Brain pericyte (primary cell): ENCODE measurements around the gene SUDS3.

Source experiments
- DNase-seq: peaks from one replicate; pipeline ENCODE4 v3.0.0-alpha.2; 2012; ENCODE audit warnings: low read depth, low spot score

Gene SUDS3

GRCh38 chr12:118356809-118357256 is 19.5 kb upstream of the SUDS3 start:
- no peak for DNase-seq

GRCh38 chr12:118357257-118358007 is 18.9 kb upstream of the SUDS3 start:
- no peak for DNase-seq

GRCh38 chr12:118358008-118358359 is 18.4 kb upstream of the SUDS3 start:
- no peak for DNase-seq

- no peak for DNase-seq
Observed at GRCh38 chr12:118358612-118359540, 17.5 kb upstream of the SUDS3 start.

GRCh38 chr12:118359541-118359915 is 16.8 kb upstream of the SUDS3 start:
- DNase-seq, result no peak

- DNase-seq, result no peak
Observed at GRCh38 chr12:118361092-118361404, 15.3 kb upstream of the SUDS3 start.

- no peak for DNase-seq
Observed at GRCh38 chr12:118361889-118362288, 14.5 kb upstream of the SUDS3 start.

- no peak for DNase-seq
Observed at GRCh38 chr12:118368821-118369220, 7.5 kb upstream of the SUDS3 start.

- no peak for DNase-seq
Observed at GRCh38 chr12:118370601-118371000, 5.8 kb upstream of the SUDS3 start.

- DNase-seq, result no peak
Observed at GRCh38 chr12:118371321-118372282, 4.8 kb upstream of the SUDS3 start.

- DNase-seq, result peak; percentile 87
Observed at GRCh38 chr12:118372541-118373495, 3.5 kb upstream of the SUDS3 start, which contains the start of gene TAOK3. TSS of gene TAOK3 (minus strand) at chr12:118372907. CDS start at chr12:118255567, 117,340 bp downstream.

GRCh38 chr12:118373616-118374015 is 2.7 kb upstream of the SUDS3 start:
- no peak for DNase-seq

GRCh38 chr12:118374126-118374725 is 2.1 kb upstream of the SUDS3 start:
- no peak for DNase-seq

- DNase-seq, result no peak
Observed at GRCh38 chr12:118374909-118375308, 1.4 kb upstream of the SUDS3 start.

- no peak for DNase-seq
Observed at GRCh38 chr12:118375348-118375747, 1.0 kb upstream of the SUDS3 start.

GRCh38 chr12:118377021-118377883 is 897 bp downstream of the SUDS3 start:
- no peak for DNase-seq

GRCh38 chr12:118377884-118378470 is 1.6 kb downstream of the SUDS3 start:
- no peak for DNase-seq

GRCh38 chr12:118391424-118391823 is 15.1 kb downstream of the SUDS3 start:
- no peak for DNase-seq

- no peak for DNase-seq
Observed at GRCh38 chr12:118391836-118392235, 15.5 kb downstream of the SUDS3 start.
